SH-SY5Y (cell line): ENCODE data around the gene MCIDAS.

Experiments used
- GATA2 ChIP-seq: IDR thresholded peaks from 2 replicates; pipeline ENCODE4 v1.6.1; 2011; ENCODE audit warnings: mild to moderate bottlenecking, low read depth, low read length
- GATA3 ChIP-seq: IDR thresholded peaks from 2 replicates; pipeline ENCODE4 v1.6.1; 2011; ENCODE audit warnings: low read depth, mild to moderate bottlenecking, low read length, moderate library complexity

- TF ChIP-seq GATA2 (no peak), GATA3 (no peak)
These were observed 38.2 kb downstream of the MCIDAS start for GRCh38 chr5:55188656-55189540.
